Measurements from ENCODE around the gene GALNT7.

The GALNT7 gene

GRCh38 chr4:173230062-173230461 is 61.5 kb downstream of the GALNT7 start:
- in situ Hi-C loops (cut with HindIII; ENCODE audit: low sequenced_read_pairs): no loop called here

GRCh38 chr4:173231916-173232315 is 63.3 kb downstream of the GALNT7 start:
- in situ Hi-C loops (cut with HindIII; ENCODE audit: low sequenced_read_pairs): no loop called here

GRCh38 chr4:173233857-173234256 is 65.2 kb downstream of the GALNT7 start:
- in situ Hi-C loops (cut with HindIII; ENCODE audit: low sequenced_read_pairs): no loop called here

- in situ Hi-C loops (cut with HindIII; ENCODE audit: low sequenced_read_pairs): no loop called here
Measured at GRCh38 chr4:173235050-173235449, 66.4 kb downstream of the GALNT7 start.

- in situ Hi-C loops (cut with HindIII; ENCODE audit: low sequenced_read_pairs): no loop called here
Measured at GRCh38 chr4:173236301-173236700, 67.7 kb downstream of the GALNT7 start.

GRCh38 chr4:173237152-173237551 is 68.5 kb downstream of the GALNT7 start:
- in situ Hi-C loops (cut with HindIII; ENCODE audit: low sequenced_read_pairs): no loop called here

GRCh38 chr4:173237762-173238161 is 69.2 kb downstream of the GALNT7 start:
- in situ Hi-C loops (cut with HindIII; ENCODE audit: low sequenced_read_pairs): no loop called here

GRCh38 chr4:173240696-173241095 is 72.1 kb downstream of the GALNT7 start:
- in situ Hi-C loops (cut with HindIII; ENCODE audit: low sequenced_read_pairs): no loop called here

- in situ Hi-C loops (cut with HindIII; ENCODE audit: low sequenced_read_pairs): no loop called here
Measured at GRCh38 chr4:173242466-173243250, 74.0 kb downstream of the GALNT7 start.

- in situ Hi-C loops (cut with HindIII; ENCODE audit: low sequenced_read_pairs): no loop called here
Measured at GRCh38 chr4:173243321-173243720, 74.7 kb downstream of the GALNT7 start.

- in situ Hi-C loops (cut with HindIII; ENCODE audit: low sequenced_read_pairs): no loop called here
Measured at GRCh38 chr4:173243917-173244658, 75.5 kb downstream of the GALNT7 start.

- in situ Hi-C loops (cut with HindIII; ENCODE audit: low sequenced_read_pairs): no loop called here
Measured at GRCh38 chr4:173245952-173246351, 77.3 kb downstream of the GALNT7 start.

- in situ Hi-C loops (cut with HindIII; ENCODE audit: low sequenced_read_pairs): no loop called here
Measured at GRCh38 chr4:173246719-173247118, 78.1 kb downstream of the GALNT7 start.

- in situ Hi-C loops (cut with HindIII; ENCODE audit: low sequenced_read_pairs): no loop called here
Measured at GRCh38 chr4:173247321-173247720, 78.7 kb downstream of the GALNT7 start.

- in situ Hi-C loops (cut with HindIII; ENCODE audit: low sequenced_read_pairs): no loop called here
Measured at GRCh38 chr4:173248690-173249089, 80.1 kb downstream of the GALNT7 start.

- in situ Hi-C loops (cut with HindIII; ENCODE audit: low sequenced_read_pairs): loop anchor here (25.0 kb wide), 1 partner anchor 240 kb away; no protein-coding TSS in a partner anchor
Measured at GRCh38 chr4:173252024-173252935, 83.7 kb downstream of the GALNT7 start.

GRCh38 chr4:173253561-173253960 is 85.0 kb downstream of the GALNT7 start:
- in situ Hi-C loops (cut with HindIII; ENCODE audit: low sequenced_read_pairs): loop anchor here (25.0 kb wide), 1 partner anchor 241 kb away; no protein-coding TSS in a partner anchor

GRCh38 chr4:173254646-173255045 is 86.0 kb downstream of the GALNT7 start:
- in situ Hi-C loops (cut with HindIII; ENCODE audit: low sequenced_read_pairs): loop anchor here (25.0 kb wide), 1 partner anchor 242 kb away; no protein-coding TSS in a partner anchor

- in situ Hi-C loops (cut with HindIII; ENCODE audit: low sequenced_read_pairs): loop anchor here (25.0 kb wide), 1 partner anchor 245 kb away; no protein-coding TSS in a partner anchor
Measured at GRCh38 chr4:173256825-173257224, 88.2 kb downstream of the GALNT7 start.
